ENCODE data around the gene TAL2.

Gene TAL2

GRCh38 chr9:105667867-105668266, 5.6 kb downstream of the TAL2 start:
- Histone ChIP-seq H3K36me3 (ENCODE audit: insufficient read depth) (no peaks in the 10 kb centered on the region), H2AFZ (ENCODE audit: low read depth) (no peak overlapping the region), H3K27me3 (ENCODE audit: insufficient read depth, low read depth) (no peaks in the 10 kb centered on the region), H3K4me3 (IDR thresholded peaks at IDR 0.05; ENCODE audit: insufficient read depth, low read depth, low read length) (no peak overlapping the region), H3K9ac (no peak overlapping the region), H3K4me2 (no peak overlapping the region), H4K20me1 (ENCODE audit: insufficient read depth) (no peaks in the 10 kb centered on the region), H3K79me2 (ENCODE audit: insufficient read depth, low read depth) (no peaks in the 10 kb centered on the region), H3K27ac (no peak overlapping the region), H3K4me1 (ENCODE audit: low read depth, poor library complexity, severe bottlenecking) (no peaks in the 10 kb centered on the region)
- no peak for TF ChIP-seq CTCF (conservative IDR thresholded peaks at IDR 0.05; ENCODE audit: low read depth, low read length)

- TF ChIP-seq CTCF (conservative IDR thresholded peaks at IDR 0.05; ENCODE audit: low read depth, low read length): no peak
- H3K4me3 ChIP-seq (IDR thresholded peaks at IDR 0.05; ENCODE audit: insufficient read depth, low read depth, low read length): no peak overlapping the region
- H3K27me3 ChIP-seq (ENCODE audit: insufficient read depth, low read depth): no peaks in the 10 kb centered on the region
- H3K9ac ChIP-seq: no peak overlapping the region
- H3K4me1 ChIP-seq (ENCODE audit: low read depth, poor library complexity, severe bottlenecking): no peaks in the 10 kb centered on the region
- H3K36me3 ChIP-seq (ENCODE audit: insufficient read depth): no peaks in the 10 kb centered on the region
- H4K20me1 ChIP-seq (ENCODE audit: insufficient read depth): no peaks in the 10 kb centered on the region
- no peak overlapping the region for H3K27ac ChIP-seq
- no peaks in the 10 kb centered on the region for H3K79me2 ChIP-seq (ENCODE audit: insufficient read depth, low read depth)
- H3K4me2 ChIP-seq: no peak overlapping the region
- H2AFZ ChIP-seq (ENCODE audit: low read depth): no peak overlapping the region
Measured at GRCh38 chr9:105670315-105670714, 8.1 kb downstream of the TAL2 start.

GRCh38 chr9:105670775-105671174, 8.5 kb downstream of the TAL2 start:
- H3K4me2 ChIP-seq: no peak overlapping the region
- H3K4me1 ChIP-seq (ENCODE audit: low read depth, poor library complexity, severe bottlenecking): no peaks in the 10 kb centered on the region
- TF ChIP-seq CTCF (conservative IDR thresholded peaks at IDR 0.05; ENCODE audit: low read depth, low read length): no peak
- H4K20me1 ChIP-seq (ENCODE audit: insufficient read depth): no peaks in the 10 kb centered on the region
- H2AFZ ChIP-seq (ENCODE audit: low read depth): no peak overlapping the region
- no peak overlapping the region for H3K4me3 ChIP-seq (IDR thresholded peaks at IDR 0.05; ENCODE audit: insufficient read depth, low read depth, low read length)
- H3K79me2 ChIP-seq (ENCODE audit: insufficient read depth, low read depth): no peaks in the 10 kb centered on the region
- H3K36me3 ChIP-seq (ENCODE audit: insufficient read depth): no peaks in the 10 kb centered on the region
- no peak overlapping the region for H3K27ac ChIP-seq
- no peaks in the 10 kb centered on the region for H3K27me3 ChIP-seq (ENCODE audit: insufficient read depth, low read depth)
- H3K9ac ChIP-seq: no peak overlapping the region

GRCh38 chr9:105672711-105673234, 10.5 kb downstream of the TAL2 start:
- H3K4me2 ChIP-seq: no peak overlapping the region
- H3K79me2 ChIP-seq (ENCODE audit: insufficient read depth, low read depth): no peaks in the 10 kb centered on the region
- no peak overlapping the region for H3K27ac ChIP-seq
- H3K4me1 ChIP-seq (ENCODE audit: low read depth, poor library complexity, severe bottlenecking): no peaks in the 10 kb centered on the region
- no peak overlapping the region for H3K4me3 ChIP-seq (IDR thresholded peaks at IDR 0.05; ENCODE audit: insufficient read depth, low read depth, low read length)
- H3K27me3 ChIP-seq (ENCODE audit: insufficient read depth, low read depth): no peaks in the 10 kb centered on the region
- no peak for TF ChIP-seq CTCF (conservative IDR thresholded peaks at IDR 0.05; ENCODE audit: low read depth, low read length)
- no peak overlapping the region for H3K9ac ChIP-seq
- H4K20me1 ChIP-seq (ENCODE audit: insufficient read depth): no peaks in the 10 kb centered on the region
- H2AFZ ChIP-seq (ENCODE audit: low read depth): no peak overlapping the region
- no peaks in the 10 kb centered on the region for H3K36me3 ChIP-seq (ENCODE audit: insufficient read depth)

All from KMS-11 (cell line).